Fibroblast of the conjunctiva (primary cell): Measurements from ENCODE around the gene FCGR3B.
"Not testable (repeated sequence)": the region's sequence is repeated elsewhere in the genome, so short reads cannot be mapped to it uniquely, and the experiment has no call there.

Experiments used
- DNase-seq: peaks from one replicate; pipeline ENCODE4 v3.0.0-alpha.2; 2010; ENCODE audit warnings: low read depth

FCGR3B gene

GRCh38 chr1:161631076-161631475 is at the start of gene FCGR3B:
FCGR3B (minus strand) TSS chr1:161631176; CDS start chr1:161631094, 82 bp downstream.
- no peak for DNase-seq

- no peak for DNase-seq
These were observed 47.5 kb upstream of the FCGR3B start for GRCh38 chr1:161678500-161678899.

- DNase-seq, result no peak
These were observed 46.1 kb upstream of the FCGR3B start for GRCh38 chr1:161676958-161677689.

GRCh38 chr1:161676441-161676840 is 45.5 kb upstream of the FCGR3B start:
- DNase-seq, result no peak

GRCh38 chr1:161674908-161675307 is 43.9 kb upstream of the FCGR3B start:
- DNase-seq, result not testable (repeated sequence)

- DNase-seq, result not testable (repeated sequence)
These were observed 43.5 kb upstream of the FCGR3B start for GRCh38 chr1:161674447-161674846.

- DNase-seq, result not testable (repeated sequence)
These were observed 42.5 kb upstream of the FCGR3B start for GRCh38 chr1:161673437-161673836.

- not testable (repeated sequence) for DNase-seq
These were observed 40.4 kb upstream of the FCGR3B start for GRCh38 chr1:161671045-161672020.

GRCh38 chr1:161664689-161665088 is 33.7 kb upstream of the FCGR3B start:
- not testable (repeated sequence) for DNase-seq

GRCh38 chr1:161663569-161663968 is 32.6 kb upstream of the FCGR3B start:
- not testable (repeated sequence) for DNase-seq

GRCh38 chr1:161662684-161663339 is 31.8 kb upstream of the FCGR3B start, which contains the start of gene FCGR2B:
FCGR2B (plus strand) TSS chr1:161663143; CDS start chr1:161663242, 99 bp downstream.
- not testable (repeated sequence) for DNase-seq

GRCh38 chr1:161661660-161662311 is 30.8 kb upstream of the FCGR3B start:
- DNase-seq, result not testable (repeated sequence)

GRCh38 chr1:161658524-161658923 is 27.5 kb upstream of the FCGR3B start:
- DNase-seq, result not testable (repeated sequence)

GRCh38 chr1:161653971-161654370 is 23.0 kb upstream of the FCGR3B start:
- DNase-seq, result not testable (repeated sequence)

GRCh38 chr1:161653541-161653940 is 22.6 kb upstream of the FCGR3B start:
- DNase-seq, result not testable (repeated sequence)

- peak; percentile 18 for DNase-seq
These were observed 16.8 kb upstream of the FCGR3B start for GRCh38 chr1:161647507-161648360.

- not testable (repeated sequence) for DNase-seq
These were observed 13.9 kb upstream of the FCGR3B start for GRCh38 chr1:161644855-161645254.

GRCh38 chr1:161643481-161644208 is 12.7 kb upstream of the FCGR3B start:
- DNase-seq, result not testable (repeated sequence)

GRCh38 chr1:161642697-161643096 is 11.7 kb upstream of the FCGR3B start:
- DNase-seq, result peak; percentile 1

GRCh38 chr1:161639203-161639602 is 8.2 kb upstream of the FCGR3B start:
- not testable (repeated sequence) for DNase-seq
